Activated T-helper 1 cell treated with anti-CD3 and anti-CD28 coated beads, Interleukin-12 subunit alpha, Interleukin-12 subunit beta, Interleukin-2, Interleukin-4 antibody, amounts not matched to agents 30 ng/mL and 10 ng/mL and 1 ng/mL, durations not matched to agents 14 hours and 24 hours and 36 hours (primary cell): ENCODE measurements around the gene STXBP6. TPM values are rescaled to one million over a fixed set of nuclear protein-coding genes. Genes with fewer than 3 reads are reported as not detected.

Experiments
- DNase-seq: peaks from one replicate; pipeline ENCODE4 v3.0.0; 2021; ENCODE audit warnings: low spot score
- H3K27ac Mint-ChIP-seq: one replicate; pipeline ENCODE4 v1.8.0; 2021; ENCODE audit warnings: mild to moderate bottlenecking, mixed read lengths
- H3K27me3 Mint-ChIP-seq: one replicate; pipeline ENCODE4 v1.8.0; 2022; ENCODE audit warnings: mild to moderate bottlenecking, moderate library complexity, mixed read lengths; ENCODE audit not compliant: insufficient read depth
- H3K36me3 Mint-ChIP-seq: one replicate; pipeline ENCODE4 v1.8.0; 2021; ENCODE audit warnings: low read depth, mixed read lengths
- H3K4me1 Mint-ChIP-seq: one replicate; pipeline ENCODE4 v1.8.0; 2021; ENCODE audit warnings: low read depth, mixed read lengths
- H3K4me3 Mint-ChIP-seq: one replicate; pipeline ENCODE4 v1.8.0; 2021; ENCODE audit warnings: mild to moderate bottlenecking, moderate library complexity, mixed read lengths
- H3K9me3 Mint-ChIP-seq: one replicate; pipeline ENCODE4 v1.8.0; 2021; ENCODE audit warnings: mixed read lengths
- intact Hi-C: fragments of 100-400 bp; cut with micrococcal nuclease; formaldehyde crosslinking; loops from one replicate; pipeline ENCODE4 v1.15.1; 2024
- total RNA-seq: library from RNA; stranded (reverse); gene quantifications from 2 replicates; pipeline ENCODE4 v1.2.3, GENCODE V29; 2022

Gene STXBP6
- total RNA-seq, 1 donor from 2014 or later, result not detected

DNA sequence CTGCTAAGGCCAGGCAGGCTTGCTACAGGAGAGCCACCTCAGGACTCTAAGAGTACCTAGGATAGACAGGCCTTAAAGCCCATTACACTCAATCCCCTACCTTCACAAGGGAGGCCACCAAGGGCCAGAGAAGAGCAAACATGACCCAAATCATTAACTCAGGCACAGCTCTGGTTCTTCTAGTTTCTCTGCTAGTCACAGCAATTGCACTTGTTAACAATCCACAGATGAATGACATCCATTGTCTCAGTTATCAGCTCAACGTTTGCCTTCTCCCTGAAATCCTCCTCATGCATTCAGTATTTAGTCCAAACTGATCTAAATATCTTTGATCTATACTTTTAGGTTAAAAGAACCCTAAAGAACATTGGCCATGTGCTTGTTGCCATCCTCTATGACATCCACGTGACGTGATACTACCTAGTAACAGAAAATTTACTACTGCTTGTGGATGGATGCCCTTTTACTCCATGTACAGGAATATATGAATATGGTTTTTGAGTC lies 164.5 kb downstream of the STXBP6 start:
- DNase-seq, result no peak
- Mint-ChIP-seq H3K9me3 (no peaks in the 10 kb centered on the region), H3K4me1 (no peaks in the 10 kb centered on the region), H3K36me3 (no peaks in the 10 kb centered on the region), H3K27ac (no peak overlapping the region), H3K27me3 (peaks cover 4% of the 10 kb centered on the region), H3K4me3 (no peak overlapping the region)
- intact Hi-C loops, result no loop called here

DNA sequence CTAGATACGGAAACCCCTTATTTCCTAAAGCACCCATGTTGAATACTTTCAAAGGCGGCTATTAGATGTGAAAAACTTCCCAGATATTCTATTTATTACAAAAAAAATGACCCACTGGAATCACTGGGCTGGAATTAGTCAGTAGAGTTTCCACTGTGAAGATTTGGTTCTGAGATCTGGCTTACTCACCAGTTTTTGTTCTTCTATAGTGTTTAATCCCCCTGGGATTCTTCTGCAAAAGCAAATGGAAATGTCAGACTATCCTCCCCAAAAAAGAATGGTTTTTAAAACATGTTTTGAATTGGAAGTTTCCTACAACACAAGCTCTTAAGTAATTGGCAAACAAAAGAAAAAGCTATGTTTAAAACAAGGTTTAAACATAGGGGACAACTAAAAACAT lies 166.4 kb downstream of the STXBP6 start:
- Mint-ChIP-seq H3K36me3 (no peaks in the 10 kb centered on the region), H3K4me1 (no peaks in the 10 kb centered on the region), H3K9me3 (no peaks in the 10 kb centered on the region), H3K27ac (no peak overlapping the region), H3K27me3 (peaks cover 4% of the 10 kb centered on the region), H3K4me3 (no peak overlapping the region)
- intact Hi-C loops, result no loop called here
- DNase-seq, result no peak

DNA sequence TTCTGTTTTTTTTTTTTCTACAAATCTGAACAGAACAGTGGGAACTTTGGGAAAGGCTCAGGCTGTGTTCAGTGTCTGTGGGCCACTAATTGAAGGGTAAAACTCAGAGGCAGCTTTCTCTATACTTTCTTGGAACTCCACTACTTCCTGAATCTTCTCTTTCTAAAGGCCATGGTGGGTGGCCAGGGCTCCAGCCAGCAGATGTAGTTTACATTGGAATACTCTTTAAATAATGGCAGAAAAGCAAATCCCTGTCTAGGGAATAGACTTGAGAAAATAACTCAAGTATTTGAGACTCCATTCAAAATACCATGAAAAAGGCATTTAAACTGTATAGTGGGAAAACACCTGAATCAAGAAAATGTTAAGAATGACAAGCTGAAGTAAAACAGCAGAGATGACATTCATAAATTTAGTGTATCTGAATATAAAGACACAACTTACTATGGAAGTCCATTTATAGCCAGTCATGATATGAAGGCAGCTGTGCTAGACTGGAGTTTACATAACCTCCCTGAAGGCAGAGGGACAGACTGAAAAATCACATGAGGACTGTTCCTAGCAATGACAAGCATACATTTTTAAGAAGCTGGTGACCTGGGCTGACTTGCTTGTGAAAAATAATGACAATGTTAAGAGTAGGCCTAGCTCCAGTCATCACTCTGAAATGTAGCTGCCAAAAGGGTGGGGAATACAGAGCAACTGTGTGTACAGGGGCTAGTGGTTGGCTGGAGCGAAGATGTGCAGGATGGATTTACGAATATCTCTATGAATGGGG lies 168.6 kb downstream of the STXBP6 start:
- intact Hi-C loops, result no loop called here
- H3K27me3 Mint-ChIP-seq, result no peaks in the 10 kb centered on the region
- DNase-seq, result no peak
- H3K9me3 Mint-ChIP-seq, result no peaks in the 10 kb centered on the region
- no peaks in the 10 kb centered on the region for H3K4me1 Mint-ChIP-seq
- no peaks in the 10 kb centered on the region for H3K36me3 Mint-ChIP-seq
- no peak overlapping the region for H3K4me3 Mint-ChIP-seq
- H3K27ac Mint-ChIP-seq, result no peak overlapping the region

DNA sequence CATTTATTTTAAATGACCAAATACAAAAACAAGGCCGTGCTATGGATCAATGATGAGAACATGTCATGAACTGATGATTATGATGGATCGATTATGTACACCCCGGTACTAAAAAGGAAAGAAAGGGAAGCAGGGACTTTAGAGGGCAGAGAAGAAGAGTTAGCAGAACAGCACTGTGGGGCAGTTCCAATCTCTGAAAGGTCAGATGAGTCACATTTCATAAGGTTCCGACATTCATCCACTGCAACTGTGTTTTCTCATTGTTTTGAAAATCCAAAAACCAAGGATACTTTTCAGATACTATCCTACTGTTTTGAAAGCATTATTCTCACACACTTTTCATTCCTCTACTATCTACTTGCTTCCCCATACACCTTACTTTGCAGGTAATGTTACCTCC lies 169.3 kb downstream of the STXBP6 start:
- intact Hi-C loops, result no loop called here
- Mint-ChIP-seq H3K27me3 (no peaks in the 10 kb centered on the region), H3K9me3 (no peaks in the 10 kb centered on the region), H3K27ac (no peak overlapping the region), H3K4me3 (no peak overlapping the region), H3K36me3 (no peaks in the 10 kb centered on the region), H3K4me1 (no peaks in the 10 kb centered on the region)
- no peak for DNase-seq

DNA sequence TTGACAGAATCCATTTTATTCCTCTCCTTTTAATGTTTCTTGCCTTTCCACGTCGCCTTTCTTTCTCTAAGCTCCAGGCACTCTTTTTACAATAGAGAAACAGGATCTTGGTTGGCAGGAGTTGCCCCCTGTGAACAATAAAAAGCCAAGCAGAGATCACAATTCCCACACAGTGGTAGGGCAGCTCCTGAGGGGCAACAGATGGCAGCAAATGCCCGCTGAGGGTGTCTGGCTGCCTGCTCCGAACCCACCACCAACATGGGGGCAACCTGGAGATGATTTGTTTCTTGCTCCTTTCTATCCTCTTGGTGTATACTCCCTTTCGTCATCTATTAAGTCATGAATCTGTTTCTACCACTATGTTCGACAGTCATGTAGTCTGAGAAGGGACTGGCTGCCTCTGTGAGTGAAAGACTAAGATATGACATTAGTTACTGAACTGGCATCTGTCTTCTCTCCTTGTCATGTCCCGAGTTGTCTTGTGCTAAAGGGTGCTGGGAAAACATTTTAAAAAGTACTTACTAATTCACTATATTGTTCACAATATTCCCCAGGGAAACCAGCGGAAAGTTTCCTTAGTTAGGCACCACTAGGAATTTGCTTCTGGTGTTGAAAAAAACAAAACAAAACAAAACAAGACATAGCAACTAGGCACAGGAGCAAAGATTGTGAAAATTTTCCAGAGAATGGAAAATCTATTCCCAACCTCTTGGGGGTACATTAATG lies 170.1 kb downstream of the STXBP6 start:
- no peaks in the 10 kb centered on the region for H3K27me3 Mint-ChIP-seq
- H3K4me3 Mint-ChIP-seq, result no peak overlapping the region
- no peak for DNase-seq
- H3K36me3 Mint-ChIP-seq, result no peaks in the 10 kb centered on the region
- no peaks in the 10 kb centered on the region for H3K9me3 Mint-ChIP-seq
- intact Hi-C loops, result no loop called here
- H3K4me1 Mint-ChIP-seq, result no peaks in the 10 kb centered on the region
- no peak overlapping the region for H3K27ac Mint-ChIP-seq

DNA sequence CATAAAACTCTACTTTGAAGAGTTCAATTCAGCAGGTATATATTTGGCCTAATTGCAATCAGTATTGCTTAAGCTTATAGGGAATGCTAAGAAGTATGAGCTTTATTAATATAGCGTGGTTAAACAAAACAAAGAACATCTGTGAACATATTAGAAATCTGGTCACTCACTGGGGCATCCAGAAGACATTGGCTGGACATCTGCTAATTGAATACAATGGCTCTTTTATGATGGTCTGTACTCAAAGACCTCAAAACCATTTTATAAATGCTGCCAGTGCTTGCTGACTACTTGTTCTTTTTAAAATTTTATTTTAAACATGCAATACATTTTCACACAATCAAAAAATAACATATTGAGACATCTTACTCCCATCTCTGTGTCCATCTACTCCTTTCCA lies 173.0 kb downstream of the STXBP6 start:
- no peaks in the 10 kb centered on the region for H3K27me3 Mint-ChIP-seq
- no peaks in the 10 kb centered on the region for H3K4me1 Mint-ChIP-seq
- intact Hi-C loops, result no loop called here
- DNase-seq, result no peak
- no peaks in the 10 kb centered on the region for H3K9me3 Mint-ChIP-seq
- H3K36me3 Mint-ChIP-seq, result no peaks in the 10 kb centered on the region
- no peak overlapping the region for H3K27ac Mint-ChIP-seq
- H3K4me3 Mint-ChIP-seq, result no peak overlapping the region

DNA sequence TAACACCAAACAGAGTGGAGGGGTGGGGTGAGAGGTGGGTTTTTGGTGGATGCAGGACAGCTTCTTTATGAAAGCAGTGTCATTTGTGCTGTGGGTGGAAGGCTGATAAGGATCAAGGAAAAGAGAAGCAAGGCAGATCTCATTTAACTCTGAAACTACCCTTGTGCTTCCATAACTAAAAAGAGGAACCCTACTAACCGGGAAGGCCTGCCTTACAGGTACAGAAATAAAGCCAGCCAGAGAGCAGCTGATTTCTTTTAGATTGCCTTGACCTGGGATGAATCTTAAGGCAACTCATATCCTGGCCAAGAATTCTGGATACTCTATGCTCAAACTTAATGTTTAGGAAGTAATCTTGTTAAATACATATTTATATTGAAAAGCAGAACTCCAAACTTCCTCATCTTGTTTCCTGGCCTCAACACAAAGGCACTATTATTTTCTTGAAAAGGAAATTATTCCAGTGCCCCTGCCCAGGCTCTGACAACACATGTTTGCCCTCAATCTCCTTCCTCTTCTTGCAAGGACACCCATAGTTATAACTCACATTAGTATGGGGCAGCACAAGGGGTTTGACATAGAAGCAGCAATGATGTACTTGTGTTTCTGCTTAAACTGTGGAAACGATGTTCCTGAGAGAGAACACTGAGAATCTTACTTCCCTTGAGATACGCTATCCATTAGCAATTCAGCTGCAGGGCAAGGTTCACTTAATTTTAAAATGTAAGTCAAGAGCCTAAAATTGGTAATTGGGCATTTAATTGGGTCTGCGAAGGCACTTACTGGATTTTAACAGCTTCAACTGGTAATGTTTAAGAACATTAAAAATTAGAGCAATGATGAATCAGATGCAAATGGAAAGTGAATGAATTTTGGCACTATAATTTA lies 173.7 kb downstream of the STXBP6 start:
- no peaks in the 10 kb centered on the region for H3K27me3 Mint-ChIP-seq

DNA sequence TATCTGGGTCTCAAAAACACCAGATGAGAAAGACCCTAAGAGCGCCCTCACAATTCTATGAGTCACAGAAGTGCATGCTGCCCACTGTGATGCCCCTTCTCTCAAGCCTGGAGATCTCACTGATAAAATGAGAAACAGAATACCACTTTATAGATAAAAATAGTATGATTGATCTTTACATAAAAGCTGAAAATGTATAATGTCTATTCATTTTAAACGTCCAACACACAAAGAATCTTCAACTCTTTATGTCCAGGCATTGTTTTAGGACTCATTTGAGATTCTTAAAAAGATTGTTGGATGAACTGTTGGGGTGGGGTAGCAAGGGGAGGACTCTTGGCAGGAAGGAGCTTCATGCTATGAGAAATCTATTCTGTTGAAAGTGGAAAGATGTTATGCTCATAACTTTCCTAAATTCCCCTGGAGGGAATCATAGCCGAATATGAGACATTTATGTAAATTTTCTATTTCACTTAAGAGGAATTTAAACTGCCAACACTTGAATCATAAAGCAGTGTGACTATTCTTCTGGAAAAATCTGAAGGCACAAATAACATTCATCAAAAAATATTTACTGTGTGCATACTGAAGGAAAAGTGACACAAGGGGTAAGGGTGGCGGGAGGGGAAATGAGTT lies 174.6 kb downstream of the STXBP6 start:
- no peaks in the 10 kb centered on the region for H3K36me3 Mint-ChIP-seq
- H3K9me3 Mint-ChIP-seq, result no peaks in the 10 kb centered on the region
- H3K27ac Mint-ChIP-seq, result no peak overlapping the region
- no peaks in the 10 kb centered on the region for H3K27me3 Mint-ChIP-seq
- intact Hi-C loops, result no loop called here
- DNase-seq, result no peak
- H3K4me1 Mint-ChIP-seq, result no peaks in the 10 kb centered on the region
- H3K4me3 Mint-ChIP-seq, result no peak overlapping the region

More for the DNA sequence above, 173.7 kb downstream of the STXBP6 start:
- intact Hi-C loops, result no loop called here
- no peak for DNase-seq
- no peaks in the 10 kb centered on the region for H3K4me1 Mint-ChIP-seq
- H3K4me3 Mint-ChIP-seq, result no peak overlapping the region
- H3K27ac Mint-ChIP-seq, result no peak overlapping the region
- no peaks in the 10 kb centered on the region for H3K9me3 Mint-ChIP-seq
- no peaks in the 10 kb centered on the region for H3K36me3 Mint-ChIP-seq

DNA sequence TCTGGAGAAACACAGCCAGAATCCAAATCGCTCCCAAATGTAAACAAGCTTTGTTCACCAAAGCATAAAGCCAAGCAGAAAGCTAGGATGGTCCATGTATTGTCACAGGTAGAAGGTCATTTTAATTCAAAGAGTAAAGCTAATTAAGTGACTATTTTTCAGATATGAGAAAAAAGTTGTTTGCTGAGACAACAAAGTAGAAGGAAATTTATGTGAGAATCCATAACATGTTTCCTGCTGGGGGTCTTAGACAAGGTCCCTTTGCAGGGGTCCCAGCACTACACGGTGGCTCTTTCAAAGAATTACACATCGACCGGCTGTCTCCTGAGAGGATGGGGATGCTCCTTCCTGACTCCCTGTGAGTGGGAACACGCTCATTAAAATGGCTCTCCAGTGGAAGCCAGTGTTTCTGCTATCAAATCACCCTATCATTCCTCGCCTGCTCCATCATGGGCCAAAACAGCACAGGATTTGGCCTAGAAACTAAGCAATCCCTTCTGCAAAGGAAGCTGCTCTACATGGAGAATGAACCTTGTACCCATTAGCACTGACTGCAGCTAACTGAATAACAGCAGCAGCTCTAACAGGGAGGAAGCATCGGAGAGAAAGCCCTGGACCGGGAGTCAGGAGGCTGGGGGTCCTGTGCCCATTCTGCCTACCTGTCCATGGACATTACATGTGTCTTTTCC lies 175.3 kb downstream of the STXBP6 start:
- H3K4me1 Mint-ChIP-seq, result no peaks in the 10 kb centered on the region
- no peak overlapping the region for H3K27ac Mint-ChIP-seq
- intact Hi-C loops, result no loop called here
- no peaks in the 10 kb centered on the region for H3K36me3 Mint-ChIP-seq
- no peak for DNase-seq
- no peak overlapping the region for H3K4me3 Mint-ChIP-seq
- H3K27me3 Mint-ChIP-seq, result no peaks in the 10 kb centered on the region
- H3K9me3 Mint-ChIP-seq, result no peaks in the 10 kb centered on the region

DNA sequence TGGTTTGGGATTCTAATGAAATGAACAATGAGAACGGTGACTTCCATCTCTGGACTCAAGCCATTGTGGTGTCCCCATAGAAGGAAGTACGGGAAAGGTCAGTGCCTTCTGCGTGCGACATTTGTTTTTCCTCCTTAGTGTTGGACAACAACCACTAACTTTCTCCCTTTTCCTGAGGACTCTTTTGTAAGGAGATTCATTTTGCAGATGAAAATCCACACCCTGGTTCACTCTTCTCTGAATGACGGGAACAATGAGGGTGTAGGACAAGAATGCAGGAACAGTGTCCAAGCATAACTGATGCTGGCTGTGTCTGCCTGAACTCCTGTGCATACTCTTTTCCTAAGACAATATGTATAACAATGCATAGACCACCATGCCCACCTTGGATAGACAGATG lies 176.4 kb downstream of the STXBP6 start:
- no peaks in the 10 kb centered on the region for H3K4me1 Mint-ChIP-seq
- H3K4me3 Mint-ChIP-seq, result no peak overlapping the region
- no peaks in the 10 kb centered on the region for H3K36me3 Mint-ChIP-seq
- DNase-seq, result no peak
- H3K9me3 Mint-ChIP-seq, result no peaks in the 10 kb centered on the region
- intact Hi-C loops, result no loop called here
- H3K27me3 Mint-ChIP-seq, result peaks cover under 1% of the 10 kb centered on the region
- no peak overlapping the region for H3K27ac Mint-ChIP-seq

DNA sequence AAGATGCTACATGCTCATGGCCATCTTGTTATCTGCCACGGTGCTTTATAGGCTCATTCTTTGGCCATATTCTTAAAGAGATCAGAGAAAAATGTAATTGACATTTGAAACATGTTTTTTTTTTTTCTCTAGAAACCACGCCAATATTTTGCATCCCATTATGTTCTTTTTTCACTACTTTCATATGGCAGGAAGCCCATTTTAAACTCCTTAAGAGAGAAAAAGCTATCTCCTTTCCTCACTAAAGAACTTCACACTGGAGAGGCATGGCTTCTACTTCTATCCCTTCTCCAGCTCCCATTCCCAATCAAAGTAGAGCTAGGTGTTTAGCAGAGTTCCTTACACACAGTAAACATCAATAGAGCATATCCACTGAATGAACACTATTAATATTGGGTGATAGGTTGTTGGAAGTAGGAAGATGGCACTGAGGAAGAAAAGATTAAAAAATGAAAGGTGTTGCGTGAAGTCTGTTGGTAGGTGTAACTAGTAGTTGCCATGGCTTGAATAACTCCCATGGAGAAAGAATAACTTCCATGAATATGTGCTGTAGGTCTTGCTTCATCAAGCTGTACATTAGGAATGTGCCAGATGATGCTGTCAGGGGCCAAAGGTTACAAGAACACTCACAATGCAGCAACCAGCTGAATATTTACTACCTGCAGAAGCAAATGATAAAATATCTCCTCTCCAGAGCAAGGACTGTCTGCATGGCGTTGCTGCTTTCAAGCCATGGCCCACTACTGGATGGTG lies 178.8 kb downstream of the STXBP6 start:
- DNase-seq, result no peak
- Mint-ChIP-seq H3K9me3 (no peaks in the 10 kb centered on the region), H3K36me3 (no peaks in the 10 kb centered on the region), H3K27ac (no peak overlapping the region), H3K4me3 (no peak overlapping the region), H3K4me1 (no peaks in the 10 kb centered on the region), H3K27me3 (peaks cover 2% of the 10 kb centered on the region)
- intact Hi-C loops, result no loop called here
